ENCODE measurements around the gene RPTOR.

DNA sequence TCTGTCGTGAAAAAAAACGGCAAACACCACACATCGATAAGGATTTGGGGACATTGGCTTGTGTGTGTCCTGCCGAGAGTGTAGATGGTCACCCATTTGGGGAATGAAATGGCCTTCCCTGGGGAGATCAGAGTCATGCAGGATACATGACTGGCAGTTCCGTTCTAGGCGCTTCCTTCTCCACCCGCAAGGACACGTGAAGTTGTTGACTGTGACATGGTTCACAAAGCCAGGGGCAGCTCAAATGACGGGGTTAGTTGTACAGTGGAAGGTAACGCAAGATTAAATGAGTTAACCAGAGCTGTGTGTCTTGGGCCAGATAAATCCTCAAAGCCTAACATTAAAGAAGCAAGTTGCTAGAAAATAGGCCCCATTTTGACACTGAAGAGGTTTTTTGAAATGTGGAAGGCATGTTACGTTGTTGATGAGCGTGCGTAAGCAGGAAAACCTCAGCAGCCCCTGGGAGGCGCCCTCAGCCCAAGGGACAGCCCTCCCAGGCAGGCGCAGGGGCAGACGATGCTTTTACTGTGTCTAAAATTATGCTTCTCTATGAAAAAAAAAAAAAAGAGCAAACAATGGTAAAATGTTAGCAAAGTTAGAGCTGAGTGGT is 411.1 kb downstream of the RPTOR start:
- TF ChIP-seq CTCF (IDR thresholded peaks at IDR 0.05) (no peak), POLR2AphosphoS5 (IDR thresholded peaks at IDR 0.05) (no peak), EP300 (IDR thresholded peaks at IDR 0.05) (no peak), POLR2A (IDR thresholded peaks at IDR 0.05; ENCODE audit: low read depth) (no peak)

Data from esophagus muscularis mucosa (tissue), 4 donors.